HepG2 (cell line): Measurements from ENCODE around the gene ABTB2. TPM values are rescaled to one million over a fixed set of nuclear protein-coding genes. Genes with fewer than 3 reads are reported as not detected.

Experiments
- BHLHE40 ChIP-seq: IDR thresholded peaks from 2 replicates; pipeline ENCODE4 v1.6.1; 2011; ENCODE audit warnings: low read length, improper control_type of control experiment
- BRF2 ChIP-seq: sonication (generic); formaldehyde crosslinking; IDR thresholded peaks from 2 replicates; pipeline ENCODE4 v1.8.1; 2022; ENCODE audit warnings: mild to moderate bottlenecking, missing genetic modification reagents
- CAMTA2 ChIP-seq: sonication (generic); formaldehyde crosslinking; IDR thresholded peaks from 2 replicates; pipeline ENCODE4 v1.4.0; 2020; ENCODE audit warnings: mild to moderate bottlenecking, missing genetic modification reagents, borderline replicate concordance
- GPN1 ChIP-seq: sonication (generic); formaldehyde crosslinking; IDR thresholded peaks from 2 replicates; pipeline ENCODE4 v1.5.1; 2020; ENCODE audit warnings: missing genetic modification reagents, borderline replicate concordance
- HCFC1 ChIP-seq: fragments of 150-350 bp; IDR thresholded peaks from 2 replicates; pipeline ENCODE4 v1.6.1; 2014; ENCODE audit warnings: low read depth, low read length
- KDM1A ChIP-seq: IDR thresholded peaks from 2 replicates; pipeline ENCODE4 v1.6.1; 2016; ENCODE audit warnings: missing compliant biosample characterization
- KDM2A ChIP-seq: sonication (generic); formaldehyde crosslinking; IDR thresholded peaks from 2 replicates; pipeline ENCODE4 v1.4.0; 2020; ENCODE audit warnings: low read depth, missing genetic modification reagents, borderline replicate concordance
- KDM5B ChIP-seq: sonication (generic); formaldehyde crosslinking; IDR thresholded peaks from 2 replicates; pipeline ENCODE4 v1.4.0; 2020; ENCODE audit warnings: missing genetic modification reagents, mild to moderate bottlenecking, borderline replicate concordance
- MTERF4 ChIP-seq: sonication (generic); formaldehyde crosslinking; IDR thresholded peaks from 2 replicates; pipeline ENCODE4 v1.8.0; 2023; ENCODE audit warnings: mild to moderate bottlenecking, missing genetic modification reagents
- NFKBIZ ChIP-seq: IDR thresholded peaks from 2 replicates; pipeline ENCODE4 v1.6.1; 2018; ENCODE audit warnings: missing genetic modification reagents, missing compliant biosample characterization
- NFRKB ChIP-seq: fragments of 450-650 bp; IDR thresholded peaks from 2 replicates; pipeline ENCODE4 v1.6.1; 2017
- SOX6 ChIP-seq, 2 experiments: fragments of 450-650 bp in 1 of 2; sonication (generic) in 1 of 2; formaldehyde crosslinking in 1 of 2; IDR thresholded peaks; 2 replicates each; pipeline versions ENCODE4 v1.4.0 to v1.6.1; 2017 to 2020; ENCODE audit warnings: antibody characterized with exemption in 1 of 2, mild to moderate bottlenecking in 1 of 2, missing genetic modification reagents in 1 of 2
- TAF15 ChIP-seq: fragments of 200-400 bp; formaldehyde crosslinking; IDR thresholded peaks from one replicate; pipeline ENCODE4 v1.6.1; 2018; ENCODE audit warnings: mild to moderate bottlenecking, low read depth, low read length; ENCODE audit not compliant: poor library complexity, severe bottlenecking
- TBP ChIP-seq: sonication (generic); formaldehyde crosslinking; IDR thresholded peaks from 2 replicates; pipeline ENCODE4 v1.5.0; 2020; ENCODE audit warnings: missing genetic modification reagents
- YEATS4 ChIP-seq: sonication (generic); formaldehyde crosslinking; IDR thresholded peaks from 2 replicates; pipeline ENCODE4 v1.4.0; 2020; ENCODE audit warnings: missing genetic modification reagents, borderline replicate concordance
- ZBTB2 ChIP-seq: sonication (generic); formaldehyde crosslinking; IDR thresholded peaks from 2 replicates; pipeline ENCODE4 v1.8.0; 2022; ENCODE audit warnings: low read depth, missing genetic modification reagents
- ZC3H13 ChIP-seq: sonication (generic); formaldehyde crosslinking; IDR thresholded peaks from 2 replicates; pipeline ENCODE4 v1.8.1; 2023; ENCODE audit warnings: mild to moderate bottlenecking, missing genetic modification reagents, moderate library complexity
- ZFP90 ChIP-seq: sonication (generic); formaldehyde crosslinking; IDR thresholded peaks from 2 replicates; pipeline ENCODE4 v1.8.0; 2022; ENCODE audit warnings: missing genetic modification reagents, mild to moderate bottlenecking, inconsistent platforms, borderline replicate concordance
- ZMYM4 ChIP-seq: sonication (generic); formaldehyde crosslinking; IDR thresholded peaks from 2 replicates; pipeline ENCODE4 v1.8.1; 2023; ENCODE audit warnings: mild to moderate bottlenecking, missing genetic modification reagents
- ZNF234 ChIP-seq: sonication (generic); formaldehyde crosslinking; conservative IDR thresholded peaks from 2 replicates; pipeline ENCODE4 v1.5.1; 2020; ENCODE audit warnings: mild to moderate bottlenecking, missing genetic modification reagents
- ZNF337 ChIP-seq: sonication (generic); formaldehyde crosslinking; IDR thresholded peaks from 2 replicates; pipeline ENCODE4 v1.5.1; 2020; ENCODE audit warnings: missing genetic modification reagents, low read depth, mild to moderate bottlenecking, borderline replicate concordance
- ZNF460 ChIP-seq: sonication (generic); formaldehyde crosslinking; IDR thresholded peaks from 2 replicates; pipeline ENCODE4 v1.5.1; 2020; ENCODE audit warnings: missing genetic modification reagents, mild to moderate bottlenecking, borderline replicate concordance
- ZNF563 ChIP-seq: sonication (generic); formaldehyde crosslinking; IDR thresholded peaks from 2 replicates; pipeline ENCODE4 v1.8.0; 2022; ENCODE audit warnings: mild to moderate bottlenecking, moderate library complexity, missing genetic modification reagents
- ZNF747 ChIP-seq: sonication (generic); formaldehyde crosslinking; IDR thresholded peaks from 2 replicates; pipeline ENCODE4 v1.8.1; 2023; ENCODE audit warnings: missing genetic modification reagents, mild to moderate bottlenecking, borderline replicate concordance
- ZNF800 ChIP-seq: sonication (generic); formaldehyde crosslinking; IDR thresholded peaks from 2 replicates; pipeline ENCODE4 v1.4.0; 2020; ENCODE audit warnings: missing genetic modification reagents
- polyA plus RNA-seq, 8 experiments: library from polyadenylated mRNA; depleted of rRNA in 3 of 8; stranded (reverse) in 7 of 8; unstranded in 1 of 8; fragments of >200 nt; fragmentation: Illumina TruSeq in 4 of 8; extraction: Trizol in 4 of 8; gene quantifications; 2 replicates each; pipeline versions ENCODE4 v1.2.1 to v1.2.3, GENCODE V29; 2011 to 2016; ENCODE audit warnings: low read depth in 4 of 8, missing spikeins in 1 of 8, mixed read lengths in 1 of 8; ENCODE audit not compliant: insufficient read depth in 1 of 8
- total RNA-seq, 5 experiments: library from RNA; depleted of rRNA; stranded (reverse); fragments of >200 nt; fragmentation: Illumina TruSeq; extraction: Trizol; gene quantifications; 2 replicates each; pipeline ENCODE4 v1.2.3, GENCODE V29; 2016; ENCODE audit warnings: low read depth in 1 of 5

Gene ABTB2
- total and polyA plus RNA-seq, 2 of the 13 experiments (the other 11 are each of a cell fraction or from before 2014, with no cell fraction given), result 5.1 to 15.4 TPM

GRCh38 chr11:34345540-34345876 is 12.3 kb downstream of the ABTB2 start (continued):
- TF ChIP-seq YEATS4 (CRISPR knock-in tag) (no peak), ZC3H13 (CRISPR knock-in tag) (0 out of 2 replicates have a peak, but pooled peaks have one; percentile 48), ZNF460 (no peak), KDM5B (CRISPR knock-in tag) (no peak), NFRKB (no peak), ZBTB2 (CRISPR knock-in tag) (0 out of 2 replicates have a peak, but pooled peaks have one; percentile 15), SOX6 (IDR thresholded peaks at IDR 0.05) (no peak), SOX6 (CRISPR knock-in tag; IDR thresholded peaks at IDR 0.05) (peak; percentile 10; the same call in 1 of the 2 replicates), TAF15 (no peak), ZNF337 (CRISPR knock-in tag) (no peak), ZNF563 (0 out of 2 replicates have a peak, but pooled peaks have one; percentile 35), ZFP90 (CRISPR knock-in tag) (no peak), CAMTA2 (CRISPR knock-in tag) (no peak), ZMYM4 (no peak), BRF2 (CRISPR knock-in tag) (peak; percentile 50; the same call in 1 of the 2 replicates), MTERF4 (CRISPR knock-in tag) (no peak), HCFC1 (no peak), TBP (no peak), ZNF747 (CRISPR knock-in tag) (no peak), GPN1 (CRISPR knock-in tag) (no peak), ZNF800 (CRISPR knock-in tag) (no peak), ZNF234 (CRISPR knock-in tag) (no peak), BHLHE40 (no peak), NFKBIZ (CRISPR knock-in tag) (no peak), KDM1A (no peak), KDM2A (CRISPR knock-in tag) (no peak)
